Suprapubic skin (tissue), 4 donors: ENCODE data around the gene GALE. TPM values are rescaled to one million over a fixed set of nuclear protein-coding genes. Genes with fewer than 3 reads are reported as not detected.

Experiments
- DNase-seq, 2 donors: peaks; one replicate each; pipeline ENCODE4 v3.0.0-alpha.2; 2019; ENCODE audit warnings: low spot score in 2 of 2
- H3K27ac ChIP-seq: fragments of 200-600 bp; sonication (generic); one replicate; pipeline ENCODE4 v1.5.1; 2019
- H3K27me3 ChIP-seq: fragments of 200-600 bp; sonication (generic); one replicate; pipeline ENCODE4 v1.5.1; 2019
- H3K36me3 ChIP-seq: fragments of 200-600 bp; sonication (generic); one replicate; pipeline ENCODE4 v1.5.1; 2019
- H3K4me1 ChIP-seq: fragments of 200-600 bp; sonication (generic); one replicate; pipeline ENCODE4 v1.5.1; 2019
- H3K4me3 ChIP-seq: fragments of 200-600 bp; sonication (generic); one replicate; pipeline ENCODE4 v1.5.1; 2019; ENCODE audit warnings: mild to moderate bottlenecking
- H3K9me3 ChIP-seq: fragments of 200-600 bp; sonication (generic); one replicate; pipeline ENCODE4 v1.5.1; 2019
- EP300 ChIP-seq: sonication (generic); formaldehyde crosslinking; IDR thresholded peaks from one replicate; pipeline ENCODE4 v1.6.1; 2017; ENCODE audit warnings: antibody characterized with exemption
- POLR2A ChIP-seq, 2 donors: fragments of 450-650 bp; IDR thresholded peaks; one replicate each; pipeline ENCODE4 v1.6.1; 2017; ENCODE audit warnings: antibody characterized with exemption in 2 of 2, mild to moderate bottlenecking in 2 of 2, moderate library complexity in 2 of 2
- POLR2AphosphoS5 ChIP-seq, 3 donors: sonication (generic); formaldehyde crosslinking; IDR thresholded peaks; one replicate each; pipeline ENCODE4 v1.6.1; 2017; ENCODE audit warnings: antibody characterized with exemption in 3 of 3
- WGBS: methylation state at CpG from one replicate; pipeline ENCODE4 v1.1.5; 2018; 5-methylcytosine and 5-hydroxymethylcytosine counted together
- total RNA-seq, 4 donors: library from RNA; depleted of rRNA; stranded (reverse); fragments of >200 nt; gene quantifications; one replicate each; pipeline ENCODE4 v1.1.0, GENCODE V29; 2016
- TF ChIP-seq, protein P1 (sequence below), 2 donors: fragments of 200-600 bp in 1 of 2; fragments of 450-650 bp in 1 of 2; sonication (generic) in 1 of 2; IDR thresholded peaks; one replicate each; pipeline ENCODE4 v1.5.1; 2016 to 2019; ENCODE audit warnings: antibody characterized with exemption in 2 of 2, mild to moderate bottlenecking in 1 of 2, moderate library complexity in 1 of 2

Gene GALE
- total RNA-seq, 4 donors from 2014 or later, result 15.4 to 26.6 (median 16.9) TPM

DNA sequence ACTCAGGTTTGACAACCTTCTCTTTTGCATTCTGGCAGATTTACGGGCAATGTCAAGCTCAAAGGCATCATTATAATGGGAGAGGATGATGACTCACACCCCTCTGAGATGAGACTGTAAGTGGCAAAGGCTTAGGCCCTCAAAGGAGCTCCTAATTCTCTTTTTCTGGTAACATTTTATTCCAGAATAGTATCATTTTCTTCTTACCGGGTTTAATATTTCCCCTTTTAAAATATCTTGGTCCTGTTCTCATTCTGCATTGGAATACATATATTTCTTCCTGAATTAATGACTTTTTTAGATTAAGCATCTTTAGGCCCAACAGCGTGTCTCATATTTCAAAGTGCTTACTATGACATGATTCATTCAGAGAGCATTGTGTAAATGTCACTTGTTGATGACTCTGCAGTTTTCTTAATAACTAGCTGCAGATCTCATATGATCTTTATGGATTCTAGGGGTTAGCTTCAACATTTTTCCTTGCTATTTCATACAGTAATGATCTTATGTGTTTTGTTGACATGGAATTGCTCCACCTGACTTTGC is 20.7 kb downstream of the GALE start:
- TF ChIP-seq, protein P1, sequence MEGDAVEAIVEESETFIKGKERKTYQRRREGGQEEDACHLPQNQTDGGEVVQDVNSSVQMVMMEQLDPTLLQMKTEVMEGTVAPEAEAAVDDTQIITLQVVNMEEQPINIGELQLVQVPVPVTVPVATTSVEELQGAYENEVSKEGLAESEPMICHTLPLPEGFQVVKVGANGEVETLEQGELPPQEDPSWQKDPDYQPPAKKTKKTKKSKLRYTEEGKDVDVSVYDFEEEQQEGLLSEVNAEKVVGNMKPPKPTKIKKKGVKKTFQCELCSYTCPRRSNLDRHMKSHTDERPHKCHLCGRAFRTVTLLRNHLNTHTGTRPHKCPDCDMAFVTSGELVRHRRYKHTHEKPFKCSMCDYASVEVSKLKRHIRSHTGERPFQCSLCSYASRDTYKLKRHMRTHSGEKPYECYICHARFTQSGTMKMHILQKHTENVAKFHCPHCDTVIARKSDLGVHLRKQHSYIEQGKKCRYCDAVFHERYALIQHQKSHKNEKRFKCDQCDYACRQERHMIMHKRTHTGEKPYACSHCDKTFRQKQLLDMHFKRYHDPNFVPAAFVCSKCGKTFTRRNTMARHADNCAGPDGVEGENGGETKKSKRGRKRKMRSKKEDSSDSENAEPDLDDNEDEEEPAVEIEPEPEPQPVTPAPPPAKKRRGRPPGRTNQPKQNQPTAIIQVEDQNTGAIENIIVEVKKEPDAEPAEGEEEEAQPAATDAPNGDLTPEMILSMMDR (IDR thresholded peaks at IDR 0.05), result no peak
- TF ChIP-seq POLR2AphosphoS5 (IDR thresholded peaks at IDR 0.05), result no peak
- no peak for TF ChIP-seq POLR2A (IDR thresholded peaks at IDR 0.05)
- TF ChIP-seq EP300, result no peak
- Histone ChIP-seq H3K27ac (no peak overlapping the region), H3K4me1 (peaks cover 35% of the 10 kb centered on the region), H3K27me3 (no peaks in the 10 kb centered on the region), H3K4me3 (peak overlapping the region; percentile 92), H3K9me3 (no peaks in the 10 kb centered on the region), H3K36me3 (peaks cover 15% of the 10 kb centered on the region)
- 55% methylated on average over 3 of the region's 3 CpGs for WGBS
- DNase-seq, result no peak

DNA sequence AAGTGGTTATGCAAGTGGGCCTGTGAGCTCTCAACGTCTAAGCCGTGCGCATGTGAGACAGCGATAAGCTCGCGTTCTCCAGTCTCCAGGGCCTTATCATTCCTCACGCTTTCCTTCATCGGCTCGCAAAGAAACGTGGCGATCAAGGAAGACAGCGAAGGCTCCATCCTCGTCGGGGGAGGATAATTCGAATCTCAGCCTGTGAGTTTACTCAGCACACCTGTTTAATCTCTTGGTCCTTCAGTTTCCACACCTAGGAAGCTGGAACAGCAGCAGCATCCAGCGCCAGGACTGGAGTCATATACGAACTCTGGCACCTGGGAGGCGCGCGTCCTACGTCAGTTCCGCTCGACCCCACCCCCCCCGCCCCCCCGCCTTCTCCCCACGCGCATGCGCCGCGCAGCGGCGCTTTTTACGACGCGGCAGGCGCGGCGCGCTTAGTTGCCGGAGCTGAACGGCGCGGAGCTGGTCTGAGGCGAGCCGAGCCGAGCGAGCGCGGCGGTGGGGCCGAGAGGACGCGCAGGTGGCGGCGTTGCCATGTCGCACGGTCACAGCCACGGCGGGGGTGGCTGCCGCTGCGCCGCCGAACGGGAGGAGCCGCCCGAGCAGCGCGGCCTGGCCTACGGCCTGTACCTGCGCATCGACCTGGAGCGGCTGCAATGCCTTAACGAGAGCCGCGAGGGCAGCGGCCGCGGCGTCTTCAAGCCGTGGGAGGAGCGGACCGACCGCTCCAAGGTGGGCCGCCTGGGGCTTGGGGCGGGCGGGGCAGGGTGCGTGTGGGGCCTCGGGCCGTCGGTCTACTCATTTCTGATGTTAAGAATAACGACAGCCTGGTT is 22.4 kb downstream of the GALE start, which contains the start of gene PITHD1:
Gene PITHD1 (plus strand): TSS at position 440 of the 836 bp plus-strand sequence. CDS start 98 bp downstream, at position 538.
- no peaks in the 10 kb centered on the region for H3K9me3 ChIP-seq
- H3K36me3 ChIP-seq, result peaks cover 9% of the 10 kb centered on the region
- 0% methylated on average over 20 of the region's 91 CpGs for WGBS
- H3K27ac ChIP-seq, result peak within 1 kb of the TSS; percentile 93
- peak; percentile 83 to 90 for DNase-seq
- peak within 1 kb of the TSS; percentile 92 for H3K4me3 ChIP-seq
- H3K27me3 ChIP-seq, result no peaks in the 10 kb centered on the region
- TF ChIP-seq EP300, result no peak
- TF ChIP-seq POLR2A (IDR thresholded peaks at IDR 0.05), result peak in 1 of 2 donors; percentile 74
- peak in 2 of 3 donors; percentile 47 to 67 for TF ChIP-seq POLR2AphosphoS5 (IDR thresholded peaks at IDR 0.05)
- peaks cover 35% of the 10 kb centered on the region for H3K4me1 ChIP-seq

DNA sequence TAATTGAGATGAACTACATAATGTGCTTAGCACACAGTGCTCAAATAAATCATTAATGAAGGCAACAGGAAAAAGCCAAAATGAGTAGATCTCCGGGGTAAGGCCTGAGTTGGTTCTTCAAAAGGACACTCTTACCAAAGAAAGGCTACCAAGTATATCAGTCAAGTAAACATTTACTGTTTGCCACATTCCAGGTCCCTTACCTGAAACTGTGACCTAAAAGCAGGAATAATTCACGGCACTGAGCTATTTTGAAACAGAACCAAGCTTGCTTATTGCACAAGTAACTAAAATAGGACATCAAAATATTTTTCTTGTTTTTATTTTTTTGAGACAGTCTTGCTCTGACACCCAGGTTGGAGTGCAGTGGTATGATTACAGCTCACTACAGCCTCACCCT is 24.3 kb downstream of the GALE start:
- H3K27me3 ChIP-seq, result no peaks in the 10 kb centered on the region
- no peak overlapping the region for H3K4me3 ChIP-seq

DNA sequence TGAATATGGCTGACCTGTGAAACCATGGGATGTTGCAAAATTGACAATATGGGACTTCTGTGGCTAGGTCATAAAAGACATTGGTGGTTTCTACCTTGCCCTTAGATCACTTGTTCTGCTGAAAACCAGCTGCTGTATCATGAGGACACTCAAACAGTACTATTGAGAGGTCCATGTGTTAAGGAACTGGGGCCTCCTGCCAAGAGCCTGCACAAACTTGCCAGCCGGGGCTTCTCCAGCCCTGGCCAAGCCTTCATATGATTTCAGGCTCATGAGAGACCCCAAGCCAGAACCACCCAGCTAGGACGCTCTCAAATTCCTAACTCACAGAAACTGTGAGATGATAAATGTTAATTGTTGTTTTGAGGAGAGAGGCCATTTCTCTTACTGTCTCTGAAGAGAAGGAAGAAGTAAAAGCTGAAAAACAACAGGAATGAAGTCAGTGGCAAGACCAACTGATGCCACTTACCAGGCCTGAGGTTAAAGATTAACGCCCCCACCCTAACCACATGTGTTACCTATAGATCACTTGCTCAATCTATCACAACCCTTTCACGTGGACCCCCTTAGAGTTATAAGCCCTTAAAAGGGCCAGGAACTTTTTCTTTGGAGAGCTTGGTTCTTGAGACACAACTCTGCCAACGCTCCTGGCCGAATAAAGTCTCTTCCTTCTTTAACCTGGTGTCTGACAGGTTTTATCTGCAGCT is 26.2 kb downstream of the GALE start:
- H3K4me1 ChIP-seq, result peaks cover 26% of the 10 kb centered on the region
- H3K36me3 ChIP-seq, result peaks cover 11% of the 10 kb centered on the region
- H3K9me3 ChIP-seq, result no peaks in the 10 kb centered on the region
- no peaks in the 10 kb centered on the region for H3K27me3 ChIP-seq
- 78% methylated on average over 6 of the region's 6 CpGs for WGBS
- TF ChIP-seq EP300 (no peak), POLR2AphosphoS5 (IDR thresholded peaks at IDR 0.05) (no peak), POLR2A (IDR thresholded peaks at IDR 0.05) (no peak)
- TF ChIP-seq, protein P1 (IDR thresholded peaks at IDR 0.05), result no peak
- no peak overlapping the region for H3K4me3 ChIP-seq
- H3K27ac ChIP-seq, result no peak overlapping the region
- no peak for DNase-seq

More for the DNA sequence above, 24.3 kb downstream of the GALE start:
- Histone ChIP-seq H3K4me1 (peaks cover 39% of the 10 kb centered on the region), H3K27ac (no peak overlapping the region), H3K36me3 (peaks cover 11% of the 10 kb centered on the region), H3K9me3 (no peaks in the 10 kb centered on the region)
- 81% methylated on average over 2 of the region's 2 CpGs for WGBS
- DNase-seq, result no peak
- TF ChIP-seq POLR2A (IDR thresholded peaks at IDR 0.05) (no peak), EP300 (no peak), POLR2AphosphoS5 (IDR thresholded peaks at IDR 0.05) (no peak)
- TF ChIP-seq, protein P1 (IDR thresholded peaks at IDR 0.05), result no peak

DNA sequence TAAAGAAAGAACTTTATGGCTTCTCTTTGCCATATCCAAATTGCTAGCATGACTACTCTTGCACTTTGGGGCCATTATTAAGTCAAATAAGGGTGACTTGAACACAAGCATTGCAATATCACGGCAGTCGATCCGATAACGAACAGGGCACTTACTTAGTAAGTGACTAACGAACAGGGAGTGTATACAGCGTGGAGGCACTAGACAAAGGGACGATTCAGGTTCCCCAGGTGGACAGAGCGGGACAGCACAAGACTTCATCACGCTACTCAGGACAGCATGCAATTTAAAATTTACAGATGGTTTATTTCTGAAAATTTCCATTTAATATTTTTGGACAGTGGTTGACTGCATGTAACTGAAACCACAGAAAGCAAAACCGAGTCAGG is 27.7 kb downstream of the GALE start:
- TF ChIP-seq EP300, result no peak
- no peak for TF ChIP-seq POLR2AphosphoS5 (IDR thresholded peaks at IDR 0.05)
- TF ChIP-seq, protein P1 (IDR thresholded peaks at IDR 0.05), result no peak
- no peak for TF ChIP-seq POLR2A (IDR thresholded peaks at IDR 0.05)
- Histone ChIP-seq H3K4me3 (no peak overlapping the region), H3K27me3 (no peaks in the 10 kb centered on the region), H3K4me1 (peaks cover 19% of the 10 kb centered on the region), H3K27ac (no peak overlapping the region), H3K9me3 (no peaks in the 10 kb centered on the region), H3K36me3 (peaks cover 11% of the 10 kb centered on the region)
- DNase-seq, result no peak
- 92% methylated on average over 10 of the region's 10 CpGs for WGBS
